Breast epithelium (tissue), 4 donors: ENCODE data around the gene FGFR1OP2. TPM values are rescaled to one million over a fixed set of nuclear protein-coding genes. Genes with fewer than 3 reads are reported as not detected.

Experiments
- DNase-seq, 2 donors: peaks; one replicate each; pipeline ENCODE4 v3.0.0-alpha.2; 2019; ENCODE audit warnings: low spot score in 2 of 2
- H3K27ac ChIP-seq, 2 donors: fragments of 200-600 bp; sonication (generic) in 1 of 2; one replicate each; pipeline ENCODE4 v1.5.1; 2016 to 2019; ENCODE audit warnings: mild to moderate bottlenecking in 1 of 2
- H3K27me3 ChIP-seq, 2 donors: fragments of 200-600 bp; sonication (generic) in 1 of 2; one replicate each; pipeline versions ENCODE4 v1.5.1 to v1.6.0; 2017 to 2019; ENCODE audit warnings: control low read depth in 1 of 2, mild to moderate bottlenecking in 1 of 2
- H3K36me3 ChIP-seq: fragments of 200-600 bp; one replicate; pipeline ENCODE4 v1.5.1; 2019
- H3K4me1 ChIP-seq, 2 donors: fragments of 200-600 bp; sonication (generic); one replicate each; pipeline ENCODE4 v1.5.1; 2016 to 2019; ENCODE audit warnings: control low read depth in 1 of 2
- H3K4me3 ChIP-seq, 3 donors: fragments of 200-600 bp; sonication (generic); 1 replicate in 2 of 3; 2 replicates in 1 of 3; pipeline ENCODE4 v1.5.1; 2016 to 2019; ENCODE audit warnings: mild to moderate bottlenecking in 3 of 3, moderate library complexity in 2 of 3
- H3K9me3 ChIP-seq, 2 donors: fragments of 200-600 bp; sonication (generic) in 1 of 2; one replicate each; pipeline ENCODE4 v1.5.1; 2016 to 2019; ENCODE audit warnings: control low read depth in 1 of 2
- CTCF ChIP-seq, 3 donors: fragments of 450-650 bp; IDR thresholded peaks; one replicate each; pipeline ENCODE4 v1.5.1; 2016 to 2017; ENCODE audit warnings: antibody characterized with exemption in 3 of 3, mild to moderate bottlenecking in 3 of 3, moderate library complexity in 3 of 3
- POLR2A ChIP-seq: fragments of 450-650 bp; IDR thresholded peaks from one replicate; pipeline ENCODE4 v1.6.1; 2016; ENCODE audit warnings: antibody characterized with exemption, mild to moderate bottlenecking, moderate library complexity
- POLR2AphosphoS5 ChIP-seq, 3 donors: sonication (generic); formaldehyde crosslinking; IDR thresholded peaks; one replicate each; pipeline ENCODE4 v1.6.1; 2017; ENCODE audit warnings: antibody characterized with exemption in 3 of 3
- intact Hi-C: fragments of 100-400 bp; cut with DNase I; formaldehyde crosslinking; loops from one replicate; pipeline ENCODE4 v1.15.1; 2023; ENCODE audit warnings: low total_unique reads
- total RNA-seq, 3 donors: library from RNA; depleted of rRNA; stranded (reverse); fragments of >200 nt; gene quantifications; one replicate each; pipeline ENCODE4 v1.1.0, GENCODE V29; 2016

The FGFR1OP2 gene
- total RNA-seq, 3 donors from 2014 or later: 87.8 to 111 (median 92.5) TPM

DNA sequence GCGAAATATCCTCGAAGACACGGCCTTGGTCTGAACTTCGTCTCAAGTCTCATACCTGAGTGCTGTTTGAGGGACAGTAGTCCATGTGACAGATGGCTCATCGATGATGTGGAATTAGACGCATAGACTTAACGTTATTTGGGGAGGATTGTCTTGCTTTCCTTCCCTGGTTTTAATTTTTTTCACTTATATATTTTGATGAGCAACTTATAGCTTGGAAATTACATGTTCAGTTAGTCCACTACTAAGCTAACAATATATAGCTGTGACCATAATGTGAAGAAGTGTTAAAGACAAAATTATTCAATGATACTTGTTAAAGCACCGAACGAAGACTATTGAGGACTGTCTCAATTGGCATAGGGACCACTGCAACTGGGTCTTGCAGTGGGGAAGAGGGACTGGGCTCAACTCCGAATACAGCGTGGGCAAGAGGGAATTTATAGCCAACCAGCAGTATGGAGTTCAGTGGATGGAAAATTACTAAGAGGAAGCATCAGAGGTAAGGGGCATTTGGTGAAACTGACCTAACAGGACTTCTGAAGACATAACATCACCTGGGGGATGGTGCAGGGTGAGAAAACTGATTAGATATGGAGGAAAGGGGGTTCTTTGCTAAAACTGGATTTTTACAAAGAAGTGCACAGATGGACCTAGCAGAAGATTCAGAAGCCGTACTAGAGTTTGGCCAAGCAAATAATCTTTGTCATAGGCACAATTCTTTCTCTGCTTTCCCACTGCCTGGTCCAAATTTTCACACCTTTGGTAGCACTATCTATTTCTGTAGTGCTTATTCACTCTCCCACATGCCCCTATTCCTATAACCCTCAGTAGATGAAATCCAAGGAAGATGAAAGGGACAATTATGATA lies 76.8 kb downstream of the FGFR1OP2 start:
- Histone ChIP-seq H3K27ac (peak overlapping the region; percentile 94 to 96), H3K4me1 (peaks cover 0 to 3% of the 10 kb centered on the region in 2 donors), H3K36me3 (no peaks in the 10 kb centered on the region), H3K27me3 (no peaks in the 10 kb centered on the region), H3K4me3 (peak overlapping the region; percentile 87 to 89 (median 88)), H3K9me3 (no peaks in the 10 kb centered on the region)
- intact Hi-C loops: no loop called here
- TF ChIP-seq POLR2A (no peak), CTCF (IDR thresholded peaks at IDR 0.05) (no peak), POLR2AphosphoS5 (IDR thresholded peaks at IDR 0.05) (no peak)
- no peak for DNase-seq

DNA sequence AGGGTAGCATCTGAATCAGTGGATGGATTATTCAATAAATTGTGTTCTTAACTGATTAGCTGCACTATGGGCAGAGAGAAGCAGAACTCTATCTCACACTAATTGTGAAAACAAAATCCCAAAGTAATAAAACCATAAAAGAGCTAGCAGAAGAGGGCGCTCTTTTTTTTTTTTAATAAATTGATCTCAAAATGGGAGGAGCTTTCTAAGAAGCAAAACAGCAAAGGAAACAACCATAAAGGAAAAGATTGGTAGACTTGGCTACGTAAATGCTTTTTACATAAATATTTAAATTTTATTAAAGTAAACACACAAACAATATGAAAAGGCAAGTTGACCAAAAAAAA lies 77.4 kb downstream of the FGFR1OP2 start:
- H3K4me1 ChIP-seq: no peaks in the 10 kb centered on the region
- no peaks in the 10 kb centered on the region for H3K9me3 ChIP-seq
- DNase-seq: no peak
- no peaks in the 10 kb centered on the region for H3K36me3 ChIP-seq
- TF ChIP-seq POLR2AphosphoS5 (IDR thresholded peaks at IDR 0.05): no peak
- TF ChIP-seq CTCF (IDR thresholded peaks at IDR 0.05): peak in 2 of 3 donors; percentile 37 to 46
- H3K27me3 ChIP-seq: no peaks in the 10 kb centered on the region
- intact Hi-C loops: no loop called here
- no peak overlapping the region for H3K4me3 ChIP-seq
- H3K27ac ChIP-seq: peak overlapping the region; percentile 94 to 96

Other genes starting within 250 kb of the FGFR1OP2 start
- 10 to 100 TPM; 47.2 to 95.0 (median 66.5) TPM for gene ITPR2, start 105.3 kb upstream of the FGFR1OP2 start, total RNA-seq
- gene INTS13, start 489 bp upstream of the FGFR1OP2 start, total RNA-seq: 10 to 100 TPM; 20.6 to 23.1 (median 21.9) TPM
- 10 to 100 TPM; 40.2 to 60.0 (median 56.1) TPM for gene TM7SF3, start 75.9 kb downstream of the FGFR1OP2 start, total RNA-seq
- 10 to 100 TPM; 41.1 to 71.3 (median 55.7) TPM for gene MED21, start 84.1 kb downstream of the FGFR1OP2 start, total RNA-seq
- not detected for gene C12orf71, start 144.1 kb downstream of the FGFR1OP2 start, total RNA-seq